ENCODE measurements around the gene DUSP6. TPM values are rescaled to one million over a fixed set of nuclear protein-coding genes. Genes with fewer than 3 reads are reported as not detected.

DUSP6 gene
- total RNA-seq, 1 donor from 2014 or later, result 51.1 TPM

GRCh38 chr12:89350260-89350629, 2.1 kb downstream of the DUSP6 start:
- Histone ChIP-seq H3K4me3 (peak overlapping the region; percentile 77 to 81), H3K36me3 (peaks cover 0 to 9% of the 10 kb centered on the region in 2 donors), H3K9me3 (no peaks in the 10 kb centered on the region), H3K27ac (peak overlapping the region; percentile 22), H3K27me3 (no peaks in the 10 kb centered on the region), H3K4me1 (peaks cover 43% of the 10 kb centered on the region)
- intact Hi-C loops (cut with DNase I), result no loop called here
- no peak for TF ChIP-seq POLR2A (IDR thresholded peaks at IDR 0.05)
- no peak for DNase-seq (ENCODE audit: extremely low spot score in 2 of 2)

DNA sequence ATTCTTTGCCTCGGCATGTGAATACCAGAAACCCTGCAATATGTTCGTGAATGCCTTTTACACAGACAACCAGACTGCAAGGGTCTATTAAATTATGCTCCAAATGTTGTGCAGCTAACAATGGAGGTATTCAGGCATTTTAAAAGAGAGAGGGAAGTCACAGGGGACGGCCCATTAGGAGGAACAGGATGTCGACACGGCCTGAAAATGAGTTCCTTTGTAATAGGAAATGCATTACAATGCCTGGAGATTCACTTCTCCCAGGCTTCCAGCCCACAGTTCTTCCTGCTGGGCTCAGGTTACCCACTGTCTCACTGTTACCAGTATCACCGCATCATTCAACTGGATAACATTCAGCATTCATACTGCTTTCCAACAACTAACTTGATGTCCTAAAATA, 2.5 kb downstream of the DUSP6 start:
- Histone ChIP-seq H3K4me3 (peak overlapping the region; percentile 77 to 81), H3K27ac (no peak overlapping the region), H3K36me3 (peaks cover 0 to 9% of the 10 kb centered on the region in 2 donors), H3K4me1 (peaks cover 38% of the 10 kb centered on the region), H3K27me3 (no peaks in the 10 kb centered on the region), H3K9me3 (no peaks in the 10 kb centered on the region)
- DNase-seq (ENCODE audit: extremely low spot score in 2 of 2), result no peak
- intact Hi-C loops (cut with DNase I), result no loop called here
- TF ChIP-seq CTCF (IDR thresholded peaks at IDR 0.05), result no peak
- TF ChIP-seq POLR2A (IDR thresholded peaks at IDR 0.05), result no peak

- H3K27me3 ChIP-seq, result no peaks in the 10 kb centered on the region
- peaks cover 31% of the 10 kb centered on the region for H3K4me1 ChIP-seq
- TF ChIP-seq POLR2AphosphoS5 (IDR thresholded peaks at IDR 0.05; ENCODE audit: insufficient read depth in 1 of 2, low read depth in 1 of 2) (no peak), POLR2A (IDR thresholded peaks at IDR 0.05) (no peak), CTCF (IDR thresholded peaks at IDR 0.05) (no peak)
- H3K27ac ChIP-seq, result no peak overlapping the region
- peaks cover 0 to 9% of the 10 kb centered on the region in 2 donors for H3K36me3 ChIP-seq
- H3K9me3 ChIP-seq, result no peaks in the 10 kb centered on the region
- H3K4me3 ChIP-seq, result peak overlapping the region; percentile 77 to 81
- DNase-seq (ENCODE audit: extremely low spot score in 2 of 2), result no peak
- intact Hi-C loops (cut with DNase I), result no loop called here
Observed at GRCh38 chr12:89348894-89349699, 3.2 kb downstream of the DUSP6 start.

GRCh38 chr12:89347325-89347829, 4.9 kb downstream of the DUSP6 start:
- Histone ChIP-seq H3K4me3 (no peak overlapping the region), H3K9me3 (no peaks in the 10 kb centered on the region), H3K27me3 (no peaks in the 10 kb centered on the region), H3K27ac (no peak overlapping the region), H3K4me1 (peaks cover 31% of the 10 kb centered on the region), H3K36me3 (peaks cover 0 to 9% of the 10 kb centered on the region in 2 donors)
- TF ChIP-seq POLR2A (IDR thresholded peaks at IDR 0.05), result no peak
- no peak for TF ChIP-seq POLR2AphosphoS5 (IDR thresholded peaks at IDR 0.05; ENCODE audit: insufficient read depth in 1 of 2, low read depth in 1 of 2)
- no peak for TF ChIP-seq CTCF (IDR thresholded peaks at IDR 0.05)
- no peak for DNase-seq (ENCODE audit: extremely low spot score in 2 of 2)
- intact Hi-C loops (cut with DNase I), result no loop called here

DNA sequence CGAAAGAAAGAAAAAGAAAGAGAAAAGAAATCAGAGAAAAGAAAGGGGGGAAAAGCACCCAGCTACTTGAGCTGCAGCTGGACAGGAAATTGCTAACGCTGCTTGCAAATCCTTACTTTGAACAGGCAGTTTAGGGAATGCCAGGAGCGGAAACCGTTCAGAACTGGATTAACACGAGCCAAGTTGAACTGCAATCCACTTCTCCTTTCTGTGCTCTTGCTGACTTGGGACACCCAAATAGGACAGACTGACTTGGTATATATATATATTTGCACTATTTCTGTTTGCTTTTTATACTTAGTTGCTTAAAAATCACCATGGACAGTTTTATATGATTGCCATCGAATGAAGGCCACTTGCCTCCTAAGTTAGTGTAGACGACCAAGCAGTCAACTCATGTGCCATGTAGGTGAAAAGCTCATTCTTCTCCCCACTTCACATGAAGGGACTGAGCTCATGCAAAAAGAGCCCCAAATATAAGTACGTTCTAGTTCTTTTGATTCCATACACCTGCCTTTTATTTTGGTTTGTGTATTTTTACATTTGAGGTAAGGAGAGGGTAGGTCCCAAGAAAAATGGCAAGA, 5.5 kb downstream of the DUSP6 start:
- intact Hi-C loops (cut with DNase I), result no loop called here
- no peaks in the 10 kb centered on the region for H3K9me3 ChIP-seq
- H3K4me3 ChIP-seq, result no peak overlapping the region
- H3K4me1 ChIP-seq, result peaks cover 31% of the 10 kb centered on the region
- TF ChIP-seq POLR2A (IDR thresholded peaks at IDR 0.05) (no peak), CTCF (IDR thresholded peaks at IDR 0.05) (no peak), POLR2AphosphoS5 (IDR thresholded peaks at IDR 0.05; ENCODE audit: insufficient read depth in 1 of 2, low read depth in 1 of 2) (peak in 1 of 2 donors; percentile 23)
- no peak overlapping the region for H3K27ac ChIP-seq
- peaks cover 0 to 9% of the 10 kb centered on the region in 2 donors for H3K36me3 ChIP-seq
- H3K27me3 ChIP-seq, result no peaks in the 10 kb centered on the region
- no peak for DNase-seq (ENCODE audit: extremely low spot score in 2 of 2)
